ENCODE results near the gene GTF2F2. TPM values are rescaled to one million over a fixed set of nuclear protein-coding genes. Genes with fewer than 3 reads are reported as not detected.

GTF2F2 gene
- polyA plus RNA-seq, 1 experiment = 44.3 TPM

DNA sequence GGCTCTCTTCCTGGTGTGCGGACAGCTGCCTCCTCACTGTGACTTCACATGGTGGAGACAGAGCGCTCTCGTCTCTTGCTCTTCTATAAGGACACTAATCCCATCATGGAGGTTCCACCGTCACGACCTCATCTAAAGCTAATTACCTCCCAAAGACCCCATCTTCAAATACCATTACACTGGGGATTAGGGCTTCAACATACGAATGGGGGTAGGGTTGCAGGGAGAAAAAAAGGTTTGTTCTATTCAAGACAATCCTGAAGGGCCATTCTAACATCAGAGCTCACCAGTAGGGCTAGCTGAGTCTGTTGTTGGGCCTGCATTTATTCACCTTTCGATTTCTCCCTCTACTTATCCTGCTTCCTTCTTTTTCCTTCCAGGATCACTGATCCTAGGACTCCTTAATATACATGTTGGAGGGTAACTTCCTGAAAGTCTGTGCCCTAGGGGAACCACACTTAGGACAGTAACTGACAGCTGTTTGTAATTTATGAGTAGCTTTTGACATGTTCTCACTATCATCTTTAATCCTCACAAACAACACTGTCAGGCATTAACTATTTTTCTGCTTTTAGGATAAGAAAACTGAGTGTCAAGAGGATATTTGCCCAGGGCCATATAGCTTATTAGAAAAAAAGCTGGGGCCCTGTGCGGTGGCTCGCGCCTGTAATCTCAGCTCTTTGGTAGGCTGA is 18.8 kb upstream of the GTF2F2 start:
- no peaks in the 10 kb centered on the region for H3K9me3 ChIP-seq (ENCODE audit: control insufficient read depth, insufficient read depth, low read length)
- no peak for DNase-seq (ENCODE audit: low read depth, low spot score)
- no peaks in the 10 kb centered on the region for H3K27me3 ChIP-seq (ENCODE audit: control insufficient read depth, insufficient read depth, low read length)
- POLR2A ChIA-PET = no interaction called here
- no peak overlapping the region for H3K4me3 ChIP-seq (ENCODE audit: low read depth, low read length)
- no peak overlapping the region for H3K27ac ChIP-seq (ENCODE audit: low read depth, low read length)
- CTCF ChIA-PET = interaction anchor here (1.5 kb wide), 1 partner anchor 180 kb away, joined by 3 read pairs; no protein-coding TSS in a partner anchor
- no peak for TF ChIP-seq CTCF (IDR thresholded peaks at IDR 0.05; ENCODE audit: low read depth, low read length)

DNA sequence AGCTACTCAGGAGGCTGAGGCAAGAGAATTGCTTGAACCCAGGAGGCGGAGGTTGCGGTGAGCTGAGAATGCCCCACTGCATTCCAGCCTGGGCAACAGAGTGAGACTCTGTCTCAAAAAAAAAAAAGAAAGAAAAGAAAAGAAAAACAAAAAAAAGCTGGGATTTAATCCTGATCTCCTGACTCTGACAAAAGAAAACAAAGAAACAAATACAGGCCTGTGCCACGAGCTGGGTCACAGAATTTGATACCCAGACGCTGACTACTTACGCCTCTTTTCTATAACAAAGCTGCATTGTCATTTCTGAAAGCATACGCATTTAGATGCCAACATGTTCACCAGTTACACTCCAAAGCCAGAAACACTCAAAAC is 18.2 kb upstream of the GTF2F2 start:
- ChIA-PET POLR2A (no interaction called here), CTCF (interaction anchor here (0.6 to 1.5 kb wide), 2 partner anchors 179 to 302 kb away, joined by 3 read pairs; no protein-coding TSS in a partner anchor)
- Histone ChIP-seq H3K27me3 (ENCODE audit: control insufficient read depth, insufficient read depth, low read length) (no peaks in the 10 kb centered on the region), H3K27ac (ENCODE audit: low read depth, low read length) (no peak overlapping the region), H3K4me3 (ENCODE audit: low read depth, low read length) (no peak overlapping the region), H3K9me3 (ENCODE audit: control insufficient read depth, insufficient read depth, low read length) (no peaks in the 10 kb centered on the region)
- TF ChIP-seq CTCF (IDR thresholded peaks at IDR 0.05; ENCODE audit: low read depth, low read length) = no peak
- DNase-seq (ENCODE audit: low read depth, low spot score) = no peak

DNA sequence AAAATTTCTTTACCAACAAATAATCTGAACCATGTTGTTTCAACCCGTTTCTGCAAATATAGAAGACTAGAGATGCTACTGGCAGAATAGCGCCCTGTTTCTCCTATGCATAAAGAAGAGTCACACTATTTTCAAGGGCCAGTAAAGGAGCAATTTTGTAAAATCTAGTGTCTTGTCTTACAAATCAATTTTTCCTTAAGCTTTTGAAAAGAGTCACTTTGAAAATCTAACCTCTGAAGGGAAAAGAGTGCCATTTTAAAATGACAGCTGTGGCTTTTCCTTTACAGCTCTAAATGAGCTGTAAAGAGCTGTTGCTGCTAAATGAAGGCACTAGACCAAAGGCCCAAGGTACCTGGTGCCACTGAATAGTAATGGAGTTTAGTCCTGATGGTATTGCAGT is 16.9 kb upstream of the GTF2F2 start:
- H3K27ac ChIP-seq (ENCODE audit: low read depth, low read length) = no peak overlapping the region
- CTCF ChIA-PET = interaction anchor here (0.6 kb wide), 3 partner anchors 180 to 1873 kb away, joined by 4 to 5 read pairs (median 4); no protein-coding TSS in a partner anchor
- no peak for TF ChIP-seq CTCF (IDR thresholded peaks at IDR 0.05; ENCODE audit: low read depth, low read length)
- POLR2A ChIA-PET = no interaction called here
- no peaks in the 10 kb centered on the region for H3K27me3 ChIP-seq (ENCODE audit: control insufficient read depth, insufficient read depth, low read length)
- no peak overlapping the region for H3K4me3 ChIP-seq (ENCODE audit: low read depth, low read length)
- DNase-seq (ENCODE audit: low read depth, low spot score) = no peak
- H3K9me3 ChIP-seq (ENCODE audit: control insufficient read depth, insufficient read depth, low read length) = no peaks in the 10 kb centered on the region

- DNase-seq (ENCODE audit: low read depth, low spot score) = no peak
- H3K27ac ChIP-seq (ENCODE audit: low read depth, low read length) = no peak overlapping the region
- H3K4me3 ChIP-seq (ENCODE audit: low read depth, low read length) = no peak overlapping the region
- ChIA-PET CTCF (interaction anchor here (0.6 kb wide), 3 partner anchors 179 to 1874 kb away, joined by 4 to 5 read pairs (median 4); no protein-coding TSS in a partner anchor), POLR2A (no interaction called here)
- no peaks in the 10 kb centered on the region for H3K27me3 ChIP-seq (ENCODE audit: control insufficient read depth, insufficient read depth, low read length)
- no peaks in the 10 kb centered on the region for H3K9me3 ChIP-seq (ENCODE audit: control insufficient read depth, insufficient read depth, low read length)
- TF ChIP-seq CTCF (IDR thresholded peaks at IDR 0.05; ENCODE audit: low read depth, low read length) = no peak
Measured at GRCh38 chr13:45104261-45104660, 16.0 kb upstream of the GTF2F2 start.

- ChIA-PET CTCF (interaction anchor here (0.6 to 1.4 kb wide), 3 partner anchors 15 to 175 kb away, joined by 3 to 6 read pairs (median 4); no protein-coding TSS in a partner anchor), POLR2A (interaction anchor here (0.6 to 0.7 kb wide), 2 partner anchors 50 to 57 kb away, joined by 3 to 4 read pairs; no protein-coding TSS in a partner anchor)
- DNase-seq (ENCODE audit: low read depth, low spot score) = peak; percentile 77
Measured at GRCh38 chr13:45105895-45106294, 14.4 kb upstream of the GTF2F2 start.

More at GRCh38 chr13:45105895-45106294, 14.4 kb upstream of the GTF2F2 start:
- H3K4me3 ChIP-seq (ENCODE audit: low read depth, low read length) = no peak overlapping the region
- no peaks in the 10 kb centered on the region for H3K9me3 ChIP-seq (ENCODE audit: control insufficient read depth, insufficient read depth, low read length)
- peak overlapping the region; percentile 75 for H3K27ac ChIP-seq (ENCODE audit: low read depth, low read length)
- no peak for TF ChIP-seq CTCF (IDR thresholded peaks at IDR 0.05; ENCODE audit: low read depth, low read length)
- H3K27me3 ChIP-seq (ENCODE audit: control insufficient read depth, insufficient read depth, low read length) = no peaks in the 10 kb centered on the region
